Activated CD4-positive, alpha-beta T cell treated with anti-CD3 and anti-CD28 coated beads, Interleukin-2, amount 10 ng/mL, durations not matched to agents 7 days and 5 days (primary cell): Measurements from ENCODE around the gene TMPRSS2. TPM values are rescaled to one million over a fixed set of nuclear protein-coding genes. Genes with fewer than 3 reads are reported as not detected.
A peak's percentile ranks its signal among the peaks of the same experiment; 100 is the strongest.

Source experiments
- CTCF ChIA-PET: fragments of 350-600 bp; sonication (Branson Sonifier 250); formaldehyde crosslinking; loops from one replicate; lab custom pipeline; 2021; ENCODE audit warnings: antibody characterized with exemption; lab: Charles Lee
- POLR2A ChIA-PET: fragments of 350-600 bp; sonication (Branson Sonifier 250); formaldehyde crosslinking; loops from one replicate; lab custom pipeline; 2021; ENCODE audit warnings: antibody characterized with exemption; lab: Charles Lee
- DNase-seq: peaks from one replicate; pipeline ENCODE4 v3.0.0-alpha.2; 2020
- H3K27ac Mint-ChIP-seq: one replicate; pipeline ENCODE4 v1.8.0; 2021; ENCODE audit warnings: mild to moderate bottlenecking, moderate library complexity, mixed read lengths
- H3K27me3 Mint-ChIP-seq: one replicate; pipeline ENCODE4 v1.8.0; 2021; ENCODE audit warnings: mixed read lengths
- H3K36me3 Mint-ChIP-seq: one replicate; pipeline ENCODE4 v1.8.0; 2021; ENCODE audit warnings: low read depth, mixed read lengths
- H3K4me1 Mint-ChIP-seq: one replicate; pipeline ENCODE4 v1.8.0; 2021; ENCODE audit warnings: mixed read lengths
- H3K4me3 Mint-ChIP-seq: one replicate; pipeline ENCODE4 v1.8.0; 2021; ENCODE audit warnings: mild to moderate bottlenecking, moderate library complexity, mixed read lengths
- H3K9me3 Mint-ChIP-seq: one replicate; pipeline ENCODE4 v1.8.0; 2021; ENCODE audit warnings: mixed read lengths
- total RNA-seq, 2 experiments: library from RNA; stranded (reverse); gene quantifications; one replicate each; pipeline ENCODE4 v1.2.3, GENCODE V29; 2021

The TMPRSS2 gene
- total RNA-seq = not detected

DNA sequence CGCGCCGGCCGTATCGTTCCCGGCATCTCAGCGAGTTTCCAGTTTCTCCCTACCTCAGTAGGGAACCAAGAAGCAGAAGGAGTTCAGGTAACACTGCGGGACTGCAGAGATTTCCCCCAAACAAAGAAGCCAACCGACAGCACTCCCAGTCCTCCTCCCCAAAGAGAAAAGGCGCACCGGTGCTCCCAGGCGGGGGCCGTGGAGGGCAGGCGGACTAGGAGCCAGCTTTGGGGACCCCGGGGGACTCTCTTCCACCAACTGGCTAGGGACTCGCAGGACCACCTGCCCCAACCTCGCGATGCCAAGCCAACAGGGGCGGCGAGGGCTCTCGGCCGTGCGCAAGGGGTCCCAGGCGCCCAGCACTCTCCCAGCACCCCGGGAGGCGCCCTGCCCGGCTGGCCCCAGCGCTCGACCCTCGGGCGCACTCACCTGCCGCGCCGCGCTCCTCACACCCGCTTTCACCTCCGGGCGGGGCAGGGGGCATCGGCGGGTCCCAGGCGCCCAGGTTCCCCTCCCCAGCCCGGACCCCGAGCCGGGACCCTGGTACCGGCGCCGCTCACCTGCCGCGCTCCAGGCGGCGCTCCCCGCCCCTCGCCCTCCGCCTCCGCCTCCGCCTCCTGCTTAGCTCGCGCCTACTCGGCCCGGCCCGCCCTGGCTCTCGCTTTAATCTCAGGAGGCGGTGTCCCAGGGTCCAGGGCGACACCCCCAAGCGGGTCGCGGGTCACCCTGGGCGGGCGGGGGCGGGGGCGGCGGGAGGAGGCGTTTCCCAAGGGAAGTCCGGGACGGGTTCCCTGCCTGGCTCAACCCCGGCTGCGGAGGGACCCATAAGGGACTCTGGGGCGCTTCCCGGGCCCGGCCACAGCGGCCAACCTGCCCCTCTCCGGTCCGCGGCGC is at the start of gene TMPRSS2:
Gene TMPRSS2, minus strand, starts transcription at position 638 of the 894 bp plus-strand sequence. CDS start 10,025 bp downstream, outside the sequence.
- no peak for DNase-seq
- Mint-ChIP-seq H3K36me3 (no peaks in the 10 kb centered on the region), H3K27ac (no peak within 1 kb of the TSS), H3K4me3 (no peak within 1 kb of the TSS), H3K9me3 (no peaks in the 10 kb centered on the region), H3K4me1 (peaks cover 7% of the 10 kb centered on the region), H3K27me3 (peaks cover 61% of the 10 kb centered on the region)
- POLR2A ChIA-PET = no interaction called here
- CTCF ChIA-PET = no interaction called here

- ChIA-PET CTCF (no interaction called here), POLR2A (no interaction called here)
- DNase-seq = no peak
- Mint-ChIP-seq H3K27me3 (peaks cover 3% of the 10 kb centered on the region), H3K4me3 (no peak overlapping the region), H3K27ac (no peak overlapping the region), H3K4me1 (no peaks in the 10 kb centered on the region), H3K9me3 (no peaks in the 10 kb centered on the region), H3K36me3 (no peaks in the 10 kb centered on the region)
These were observed 47.1 kb upstream of the TMPRSS2 start for GRCh38 chr21:41555057-41555456.

DNA sequence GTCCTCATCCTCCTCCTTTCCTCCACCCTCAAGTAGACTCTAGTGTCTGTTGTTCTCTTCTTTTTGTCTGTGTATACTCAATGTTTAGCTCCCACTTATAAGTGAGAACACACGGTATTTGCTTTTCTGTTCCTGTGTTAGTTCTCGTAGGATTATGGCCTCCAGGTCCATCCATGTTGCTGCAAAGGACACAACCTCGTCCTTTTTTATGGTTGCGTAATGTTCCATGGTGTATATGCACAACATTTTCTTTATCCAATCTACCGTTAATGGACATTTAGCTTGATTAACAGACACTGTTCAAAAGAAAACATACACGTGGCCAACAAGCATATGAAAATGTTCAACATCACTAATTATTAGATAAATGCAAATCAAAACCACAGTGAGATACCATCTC is 44.3 kb upstream of the TMPRSS2 start:
- no peaks in the 10 kb centered on the region for H3K36me3 Mint-ChIP-seq
- DNase-seq = no peak
- no peaks in the 10 kb centered on the region for H3K4me1 Mint-ChIP-seq
- no peak overlapping the region for H3K4me3 Mint-ChIP-seq
- H3K27me3 Mint-ChIP-seq = no peaks in the 10 kb centered on the region
- H3K27ac Mint-ChIP-seq = no peak overlapping the region
- no peaks in the 10 kb centered on the region for H3K9me3 Mint-ChIP-seq
- POLR2A ChIA-PET = no interaction called here
- CTCF ChIA-PET = no interaction called here

DNA sequence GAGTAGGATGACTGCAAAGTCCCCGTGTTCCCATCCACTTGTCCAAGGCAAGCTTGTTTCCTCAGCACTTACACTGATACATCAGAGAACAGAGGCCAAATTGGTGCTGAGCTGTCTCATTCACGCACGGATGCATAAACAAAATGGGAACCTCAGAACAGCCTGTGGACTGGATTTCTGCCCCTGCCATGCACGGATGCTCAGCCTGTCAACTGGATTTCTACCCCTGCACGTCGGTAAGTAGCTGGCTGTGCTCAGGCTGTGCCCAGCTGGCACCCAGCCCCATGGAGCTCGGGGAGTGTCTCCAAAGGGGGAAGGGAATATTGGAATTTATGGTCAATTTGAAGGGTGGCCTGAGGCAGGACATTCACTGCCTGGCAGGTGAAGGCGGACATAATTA is 40.8 kb upstream of the TMPRSS2 start:
- Mint-ChIP-seq H3K27ac (no peak overlapping the region), H3K4me3 (no peak overlapping the region), H3K27me3 (peaks cover 16% of the 10 kb centered on the region), H3K4me1 (no peaks in the 10 kb centered on the region), H3K36me3 (no peaks in the 10 kb centered on the region), H3K9me3 (no peaks in the 10 kb centered on the region)
- POLR2A ChIA-PET = no interaction called here
- DNase-seq = no peak
- CTCF ChIA-PET = interaction anchor here (0.5 kb wide), 1 partner anchor 770 kb away, joined by 3 read pairs; no protein-coding TSS in a partner anchor

DNA sequence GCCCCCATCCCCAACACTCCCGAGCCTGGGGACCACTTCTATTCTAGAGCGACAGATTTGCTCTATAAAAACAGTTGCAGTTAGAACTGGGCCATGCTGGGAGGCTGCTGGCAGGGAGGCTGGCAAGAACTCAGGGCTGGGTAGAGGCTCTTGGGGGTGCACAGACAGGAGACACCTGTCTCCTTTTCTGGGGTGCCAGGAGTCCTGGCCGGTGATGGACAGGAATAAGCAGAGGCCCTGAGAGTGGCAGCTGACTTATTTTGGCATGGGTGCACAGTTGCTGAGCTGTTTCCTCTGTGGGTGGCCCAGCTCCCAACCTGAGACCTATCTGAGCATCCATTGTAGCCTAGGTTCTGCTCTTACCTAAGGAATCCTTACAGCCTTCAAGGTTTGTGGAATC is 39.2 kb upstream of the TMPRSS2 start:
- H3K27me3 Mint-ChIP-seq = peaks cover 24% of the 10 kb centered on the region
- no peak for DNase-seq
- POLR2A ChIA-PET = no interaction called here
- H3K36me3 Mint-ChIP-seq = no peaks in the 10 kb centered on the region
- CTCF ChIA-PET = interaction anchor here (0.9 kb wide), 1 partner anchor 235 kb away, joined by 4 read pairs; no protein-coding TSS in a partner anchor
- no peaks in the 10 kb centered on the region for H3K9me3 Mint-ChIP-seq
- H3K27ac Mint-ChIP-seq = no peak overlapping the region
- no peaks in the 10 kb centered on the region for H3K4me1 Mint-ChIP-seq
- no peak overlapping the region for H3K4me3 Mint-ChIP-seq

DNA sequence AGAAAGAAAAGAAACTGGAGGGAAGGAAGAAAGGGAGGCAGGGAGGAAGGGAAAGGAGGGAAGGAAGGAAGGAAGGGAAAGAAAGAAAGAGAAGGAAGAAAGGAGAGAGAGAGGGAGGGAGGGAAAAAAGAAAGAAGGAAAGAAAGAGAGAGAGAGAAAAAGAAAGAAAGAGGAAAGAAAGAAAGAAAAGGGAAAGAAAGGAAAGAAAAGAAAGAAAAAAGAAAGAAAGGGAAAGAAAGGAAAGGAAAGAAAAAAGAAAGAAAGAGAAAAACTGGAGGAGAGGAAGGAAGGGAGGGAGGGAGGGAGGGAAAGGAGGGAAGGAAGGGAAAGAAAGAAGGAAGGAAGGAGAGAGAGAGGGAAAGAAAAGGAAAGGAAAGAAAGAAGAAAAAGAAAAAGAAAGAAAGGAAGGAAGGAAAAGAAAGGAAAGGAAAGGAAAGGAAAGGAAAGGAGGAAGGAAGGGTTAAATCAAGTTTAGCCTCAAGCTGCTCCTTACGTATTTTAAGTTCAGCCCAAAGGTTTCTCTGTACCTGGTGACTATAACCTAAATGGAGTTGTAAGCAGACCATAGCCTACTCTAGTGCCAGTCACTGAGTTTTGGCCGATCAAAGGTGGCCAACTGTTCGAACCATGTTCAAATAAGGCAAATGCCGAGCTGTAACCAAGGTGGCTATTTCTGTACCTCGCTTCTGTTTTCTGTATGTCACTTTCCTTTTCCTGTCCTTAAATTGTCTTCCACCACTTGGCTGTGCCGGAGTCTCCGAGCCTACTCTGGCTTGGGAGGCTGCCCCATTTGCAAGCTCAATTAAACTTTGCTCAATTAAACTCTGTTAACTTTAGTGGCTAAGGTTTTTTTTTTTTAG is 37.8 kb upstream of the TMPRSS2 start:
- no peaks in the 10 kb centered on the region for H3K9me3 Mint-ChIP-seq
- H3K4me3 Mint-ChIP-seq = no peak overlapping the region
- H3K36me3 Mint-ChIP-seq = no peaks in the 10 kb centered on the region
- DNase-seq = no peak
- ChIA-PET CTCF (no interaction called here), POLR2A (no interaction called here)
- H3K4me1 Mint-ChIP-seq = no peaks in the 10 kb centered on the region
- H3K27me3 Mint-ChIP-seq = peaks cover 24% of the 10 kb centered on the region
- no peak overlapping the region for H3K27ac Mint-ChIP-seq

DNA sequence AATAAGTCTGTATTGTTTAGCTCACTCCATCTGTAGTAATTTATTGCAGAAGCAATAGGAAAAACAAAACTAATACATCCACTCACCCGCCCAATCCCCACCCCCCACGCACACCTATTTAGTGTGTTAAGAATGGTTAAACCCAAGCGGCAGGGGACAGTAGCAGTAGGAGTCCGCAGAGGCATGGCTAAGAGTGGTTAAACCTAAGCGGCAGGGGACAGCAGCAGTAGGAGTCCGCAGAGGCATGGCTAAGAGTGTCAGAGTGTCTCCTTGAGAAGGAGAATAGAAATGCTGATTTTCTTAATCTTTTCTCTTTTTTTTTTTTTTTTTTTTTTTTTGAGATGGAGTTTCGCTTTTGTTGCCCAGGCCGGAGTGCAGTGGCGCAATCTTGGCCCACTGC is 34.8 kb upstream of the TMPRSS2 start:
- H3K9me3 Mint-ChIP-seq = no peaks in the 10 kb centered on the region
- ChIA-PET POLR2A (no interaction called here), CTCF (no interaction called here)
- H3K4me3 Mint-ChIP-seq = no peak overlapping the region
- H3K36me3 Mint-ChIP-seq = no peaks in the 10 kb centered on the region
- H3K27ac Mint-ChIP-seq = no peak overlapping the region
- no peak for DNase-seq
- H3K4me1 Mint-ChIP-seq = no peaks in the 10 kb centered on the region
- H3K27me3 Mint-ChIP-seq = peaks cover 24% of the 10 kb centered on the region

- CTCF ChIA-PET = no interaction called here
- Mint-ChIP-seq H3K9me3 (no peaks in the 10 kb centered on the region), H3K27ac (peak overlapping the region; percentile 25), H3K27me3 (peaks cover 9% of the 10 kb centered on the region), H3K4me1 (no peaks in the 10 kb centered on the region), H3K4me3 (no peak overlapping the region), H3K36me3 (no peaks in the 10 kb centered on the region)
- DNase-seq = no peak
- POLR2A ChIA-PET = no interaction called here
These were observed 29.4 kb upstream of the TMPRSS2 start for GRCh38 chr21:41537356-41537755.

- Mint-ChIP-seq H3K4me1 (no peaks in the 10 kb centered on the region), H3K4me3 (no peak overlapping the region), H3K36me3 (no peaks in the 10 kb centered on the region), H3K9me3 (no peaks in the 10 kb centered on the region), H3K27me3 (peaks cover 7% of the 10 kb centered on the region), H3K27ac (no peak overlapping the region)
- DNase-seq = no peak
- CTCF ChIA-PET = no interaction called here
- POLR2A ChIA-PET = no interaction called here
These were observed 28.8 kb upstream of the TMPRSS2 start for GRCh38 chr21:41536827-41537103.

GRCh38 chr21:41536076-41536826 is 28.3 kb upstream of the TMPRSS2 start:
- H3K27ac Mint-ChIP-seq = no peak overlapping the region
- no peaks in the 10 kb centered on the region for H3K9me3 Mint-ChIP-seq
- ChIA-PET CTCF (no interaction called here), POLR2A (no interaction called here)
- H3K4me1 Mint-ChIP-seq = no peaks in the 10 kb centered on the region
- no peak for DNase-seq
- peaks cover 7% of the 10 kb centered on the region for H3K27me3 Mint-ChIP-seq
- H3K36me3 Mint-ChIP-seq = no peaks in the 10 kb centered on the region
- no peak overlapping the region for H3K4me3 Mint-ChIP-seq

GRCh38 chr21:41530366-41530765 is 22.4 kb upstream of the TMPRSS2 start:
- CTCF ChIA-PET = no interaction called here
- Mint-ChIP-seq H3K27me3 (peaks cover 2% of the 10 kb centered on the region), H3K27ac (no peak overlapping the region), H3K9me3 (no peaks in the 10 kb centered on the region), H3K4me3 (no peak overlapping the region), H3K36me3 (no peaks in the 10 kb centered on the region), H3K4me1 (no peaks in the 10 kb centered on the region)
- POLR2A ChIA-PET = no interaction called here
- DNase-seq = no peak

DNA sequence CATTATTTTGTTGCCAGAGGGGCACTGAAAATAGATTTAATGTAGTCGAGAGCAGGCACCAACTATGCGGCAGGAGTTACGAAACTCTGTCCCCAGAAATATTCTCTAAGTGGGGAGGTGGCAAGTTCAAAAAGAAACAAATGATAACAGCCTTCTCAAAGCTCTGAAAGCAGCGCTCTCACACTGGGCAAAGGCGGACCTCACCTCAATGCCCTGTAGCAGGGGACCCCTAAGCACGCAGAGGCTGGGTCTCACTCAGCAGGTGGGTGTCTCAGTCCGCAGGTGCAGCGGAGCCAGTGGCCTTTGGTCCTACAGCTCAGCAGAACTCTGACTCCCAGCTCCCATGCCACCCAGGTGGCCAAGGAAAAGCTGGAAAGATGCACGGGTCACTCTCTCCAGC is 21.8 kb upstream of the TMPRSS2 start:
- ChIA-PET CTCF (no interaction called here), POLR2A (no interaction called here)
- H3K4me1 Mint-ChIP-seq = no peaks in the 10 kb centered on the region
- H3K27me3 Mint-ChIP-seq = no peaks in the 10 kb centered on the region
- no peak overlapping the region for H3K27ac Mint-ChIP-seq
- no peak for DNase-seq
- no peak overlapping the region for H3K4me3 Mint-ChIP-seq
- no peaks in the 10 kb centered on the region for H3K9me3 Mint-ChIP-seq
- H3K36me3 Mint-ChIP-seq = no peaks in the 10 kb centered on the region
